ENCODE data around the gene ENO2.

Gene ENO2

DNA sequence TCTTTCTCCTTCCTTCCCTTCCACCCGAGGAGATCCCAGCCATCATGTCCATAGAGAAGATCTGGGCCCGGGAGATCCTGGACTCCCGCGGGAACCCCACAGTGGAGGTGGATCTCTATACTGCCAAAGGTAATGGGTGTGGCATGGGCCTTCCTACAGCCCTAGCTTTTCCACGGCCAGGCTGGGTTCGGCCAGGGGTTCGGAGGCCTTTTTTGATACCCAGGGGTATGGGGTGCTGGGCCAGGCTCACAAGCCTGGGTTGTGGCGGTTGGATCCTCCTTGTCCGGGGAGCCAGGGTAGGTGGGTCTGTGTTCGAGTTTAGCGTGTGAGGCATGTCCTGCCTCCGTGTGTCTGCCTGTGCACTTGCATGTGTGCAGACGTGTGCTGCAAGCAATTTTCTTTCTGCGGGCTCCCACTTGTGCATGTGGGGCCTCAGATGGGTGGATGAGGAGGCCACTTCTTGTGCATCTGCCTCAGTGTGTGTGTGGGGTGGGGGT, 1.5 kb downstream of the ENO2 start:
- DNase-seq, result no peak

DNA sequence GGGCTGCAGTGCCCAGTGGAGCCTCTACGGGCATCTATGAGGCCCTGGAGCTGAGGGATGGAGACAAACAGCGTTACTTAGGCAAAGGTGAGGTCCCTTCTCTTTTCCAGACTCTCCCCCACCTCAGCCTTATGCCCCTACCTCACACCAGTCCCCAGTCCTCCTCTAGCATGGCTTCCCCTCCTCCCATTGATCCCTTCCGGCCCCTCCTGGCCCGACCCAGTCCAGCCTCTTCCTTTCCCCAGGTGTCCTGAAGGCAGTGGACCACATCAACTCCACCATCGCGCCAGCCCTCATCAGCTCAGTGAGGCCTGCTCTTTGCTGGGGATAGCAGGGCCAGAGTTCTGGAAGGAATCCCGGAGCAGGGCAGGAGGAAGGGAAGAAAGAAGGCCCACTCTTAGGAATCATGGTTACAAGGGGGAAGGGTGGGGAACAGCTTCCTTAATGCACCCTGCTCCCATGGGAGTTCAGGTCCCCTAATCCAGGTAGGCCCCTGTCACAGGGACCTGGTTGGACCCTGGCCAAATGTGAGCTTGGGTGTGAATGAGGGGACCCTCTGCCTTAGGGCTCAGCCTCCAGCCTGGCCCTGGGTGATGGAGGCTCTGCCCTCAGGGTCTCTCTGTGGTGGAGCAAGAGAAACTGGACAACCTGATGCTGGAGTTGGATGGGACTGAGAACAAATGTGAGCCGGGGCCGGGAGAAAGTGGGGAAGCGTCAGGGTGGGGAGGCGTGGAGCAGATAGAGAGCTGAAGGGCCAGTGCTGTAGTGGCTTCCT, 2.2 kb downstream of the ENO2 start:
- DNase-seq, result no peak

DNA sequence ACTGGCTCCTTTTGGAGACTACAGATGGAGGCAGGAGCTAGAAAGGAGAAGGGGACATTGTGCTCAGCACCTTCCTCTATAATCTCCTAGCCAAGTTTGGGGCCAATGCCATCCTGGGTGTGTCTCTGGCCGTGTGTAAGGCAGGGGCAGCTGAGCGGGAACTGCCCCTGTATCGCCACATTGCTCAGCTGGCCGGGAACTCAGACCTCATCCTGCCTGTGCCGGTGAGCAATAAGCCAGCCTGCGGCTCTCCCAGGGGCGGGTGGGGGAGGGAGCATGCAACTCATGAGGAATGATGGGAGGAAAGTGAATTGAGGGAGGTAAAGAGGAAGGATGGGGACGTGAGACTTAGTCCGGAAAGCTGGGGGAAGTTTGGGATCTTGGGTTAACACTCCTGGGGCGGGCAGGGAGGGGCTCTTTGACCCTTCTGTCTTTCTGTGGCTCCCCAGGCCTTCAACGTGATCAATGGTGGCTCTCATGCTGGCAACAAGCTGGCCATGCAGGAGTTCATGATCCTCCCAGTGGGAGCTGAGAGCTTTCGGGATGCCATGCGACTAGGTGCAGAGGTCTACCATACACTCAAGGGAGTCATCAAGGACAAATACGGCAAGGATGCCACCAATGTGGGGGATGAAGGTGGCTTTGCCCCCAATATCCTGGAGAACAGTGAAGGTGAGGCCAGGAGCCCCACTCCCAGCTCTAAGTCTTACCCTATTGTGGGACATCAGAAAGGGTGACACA, 3.3 kb downstream of the ENO2 start:
- no peak for DNase-seq

DNA sequence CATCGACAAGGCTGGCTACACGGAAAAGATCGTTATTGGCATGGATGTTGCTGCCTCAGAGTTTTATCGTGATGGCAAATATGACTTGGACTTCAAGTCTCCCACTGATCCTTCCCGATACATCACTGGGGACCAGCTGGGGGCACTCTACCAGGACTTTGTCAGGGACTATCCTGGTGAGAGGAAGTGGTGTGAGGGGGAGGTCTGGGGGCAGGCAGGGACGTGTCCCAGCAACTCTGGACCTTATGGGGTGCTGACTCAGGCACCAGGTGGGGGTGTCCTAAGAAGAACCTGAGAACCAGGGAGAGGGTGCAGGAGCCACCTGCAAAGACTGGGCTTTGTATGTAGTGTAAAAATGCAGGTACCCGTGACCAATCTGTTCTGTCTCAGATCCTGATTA, 5.2 kb downstream of the ENO2 start:
- DNase-seq, result no peak

DNA sequence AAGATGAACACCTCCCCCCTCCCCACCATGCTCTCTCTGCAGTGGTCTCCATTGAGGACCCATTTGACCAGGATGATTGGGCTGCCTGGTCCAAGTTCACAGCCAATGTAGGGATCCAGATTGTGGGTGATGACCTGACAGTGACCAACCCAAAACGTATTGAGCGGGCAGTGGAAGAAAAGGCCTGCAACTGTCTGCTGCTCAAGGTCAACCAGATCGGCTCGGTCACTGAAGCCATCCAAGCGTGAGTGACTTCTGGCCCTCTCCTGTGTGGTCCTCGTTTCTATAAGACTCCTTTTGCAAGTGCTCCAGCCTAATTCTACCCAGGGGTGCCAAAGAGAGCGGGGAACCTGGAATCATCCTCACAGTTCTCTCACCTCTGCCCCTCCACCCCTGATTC, 7.2 kb downstream of the ENO2 start:
- no peak for DNase-seq

DNA sequence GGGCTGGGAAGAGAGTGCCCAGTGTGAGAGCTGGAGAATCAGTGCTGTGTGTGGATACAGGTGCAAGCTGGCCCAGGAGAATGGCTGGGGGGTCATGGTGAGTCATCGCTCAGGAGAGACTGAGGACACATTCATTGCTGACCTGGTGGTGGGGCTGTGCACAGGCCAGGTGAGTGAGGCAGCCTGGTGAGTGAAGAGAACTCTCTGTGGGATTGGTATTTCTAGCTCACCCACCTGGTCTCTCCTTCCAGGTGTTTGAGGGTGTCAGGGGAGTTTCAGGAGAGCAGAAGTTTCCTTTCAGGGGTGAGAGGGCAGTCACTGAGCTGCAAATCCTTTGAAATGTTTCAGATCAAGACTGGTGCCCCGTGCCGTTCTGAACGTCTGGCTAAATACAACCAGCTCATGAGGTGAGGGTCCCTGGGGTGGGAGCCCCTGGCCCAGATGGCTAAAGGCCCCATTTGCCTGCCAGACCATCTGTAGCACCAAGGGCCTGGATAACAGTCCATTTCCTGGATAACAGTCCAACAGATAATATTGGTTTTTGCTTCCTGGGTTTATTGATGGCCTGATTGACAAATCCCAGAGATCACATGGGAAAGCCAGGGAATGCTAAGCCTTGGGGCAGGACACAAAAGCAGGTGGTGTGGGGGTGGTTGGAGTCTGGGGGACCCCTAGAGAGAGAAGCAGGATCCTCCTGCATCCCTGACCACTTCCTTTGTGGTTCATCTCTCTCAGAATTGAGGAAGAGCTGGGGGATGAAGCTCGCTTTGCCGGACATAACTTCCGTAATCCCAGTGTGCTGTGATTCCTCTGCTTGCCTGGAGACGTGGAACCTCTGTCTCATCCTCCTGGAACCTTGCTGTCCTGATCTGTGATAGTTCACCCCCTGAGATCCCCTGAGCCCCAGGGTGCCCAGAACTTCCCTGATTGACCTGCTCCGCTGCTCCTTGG, 7.9 kb downstream of the ENO2 start:
- DNase-seq, result no peak

DNA sequence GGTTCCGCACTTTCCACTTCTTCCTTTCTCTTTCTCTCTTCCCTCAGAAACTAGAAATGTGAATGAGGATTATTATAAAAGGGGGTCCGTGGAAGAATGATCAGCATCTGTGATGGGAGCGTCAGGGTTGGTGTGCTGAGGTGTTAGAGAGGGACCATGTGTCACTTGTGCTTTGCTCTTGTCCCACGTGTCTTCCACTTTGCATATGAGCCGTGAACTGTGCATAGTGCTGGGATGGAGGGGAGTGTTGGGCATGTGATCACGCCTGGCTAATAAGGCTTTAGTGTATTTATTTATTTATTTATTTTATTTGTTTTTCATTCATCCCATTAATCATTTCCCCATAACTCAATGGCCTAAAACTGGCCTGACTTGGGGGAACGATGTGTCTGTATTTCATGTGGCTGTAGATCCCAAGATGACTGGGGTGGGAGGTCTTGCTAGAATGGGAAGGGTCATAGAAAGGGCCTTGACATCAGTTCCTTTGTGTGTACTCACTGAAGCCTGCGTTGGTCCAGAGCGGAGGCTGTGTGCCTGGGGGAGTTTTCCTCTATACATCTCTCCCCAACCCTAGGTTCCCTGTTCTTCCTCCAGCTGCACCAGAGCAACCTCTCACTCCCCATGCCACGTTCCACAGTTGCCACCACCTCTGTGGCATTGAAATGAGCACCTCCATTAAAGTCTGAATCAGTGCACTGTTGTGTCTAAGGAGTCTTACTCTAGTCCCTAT, 8.8 kb downstream of the ENO2 start:
- DNase-seq, result no peak

DNA sequence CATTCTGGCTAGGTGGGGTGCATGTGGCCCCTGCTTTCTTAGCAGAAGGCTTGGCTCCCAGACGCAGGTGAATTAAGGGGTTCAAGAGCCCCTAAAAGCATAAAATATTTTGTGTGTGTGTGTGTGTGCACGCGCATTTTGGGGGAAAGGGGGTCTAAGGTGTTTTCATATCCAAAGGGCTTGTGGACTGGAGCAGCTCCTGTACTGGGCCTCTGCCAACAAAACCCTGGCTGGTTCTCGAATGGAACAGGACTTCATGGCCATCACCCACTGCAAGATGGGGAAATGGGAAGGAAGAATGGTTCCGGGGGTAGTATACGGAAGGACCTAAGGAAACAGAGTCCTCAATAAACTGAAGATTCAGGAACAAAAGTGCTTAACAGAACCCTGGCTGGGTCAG, 9.5 kb downstream of the ENO2 start:
- no peak for DNase-seq

DNA sequence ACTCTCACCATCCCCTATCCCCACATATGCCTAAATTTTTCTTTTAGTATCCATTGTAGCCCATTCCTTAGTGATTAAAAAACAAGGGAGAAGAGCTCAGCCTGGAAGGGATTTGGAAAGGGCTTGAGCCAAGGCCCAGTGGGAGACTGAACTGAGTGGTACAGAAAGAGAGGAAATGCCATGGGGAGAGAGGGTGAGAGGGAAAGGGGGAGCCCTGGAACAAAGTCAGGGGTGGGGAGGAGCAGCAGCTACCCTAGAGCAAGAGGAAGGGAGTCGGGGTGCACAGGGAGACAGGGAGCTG, 10.8 kb downstream of the ENO2 start:
- no peak for DNase-seq

DNA sequence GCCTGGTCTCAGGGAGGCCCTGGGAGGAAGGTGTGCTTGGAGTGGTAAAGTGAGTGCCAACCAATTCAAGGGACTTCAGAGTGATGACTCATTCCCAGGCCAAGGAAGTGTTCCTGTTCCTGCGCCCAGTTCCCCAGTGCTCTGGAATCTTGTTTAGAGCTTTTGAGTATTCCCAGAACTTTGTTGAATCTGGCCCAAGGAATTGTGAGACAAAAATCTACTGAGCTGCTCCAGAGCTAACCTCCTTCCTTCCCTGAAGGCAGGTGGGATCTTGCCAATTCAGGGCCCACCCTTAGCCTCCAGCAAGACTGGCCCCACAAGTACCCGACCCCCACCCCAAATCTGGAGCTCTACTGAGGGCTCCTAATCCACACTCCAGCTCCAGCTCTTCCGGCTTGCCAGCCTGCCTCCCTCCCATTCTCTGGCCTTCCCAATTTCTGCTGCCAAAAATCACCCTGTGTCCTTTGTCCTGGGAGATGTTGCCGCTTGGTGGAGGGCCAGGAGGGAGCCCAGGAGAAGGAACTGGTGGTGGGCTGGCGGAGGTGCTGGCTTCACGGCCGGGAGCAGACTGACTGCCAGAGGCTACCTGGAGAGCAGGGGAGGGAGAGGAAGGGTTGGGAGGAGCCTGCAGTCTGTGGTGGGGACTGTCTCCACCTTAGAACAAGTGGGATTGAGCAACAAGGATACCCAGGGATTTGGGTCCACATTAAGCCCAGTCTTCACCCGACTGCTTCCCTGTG, 11.3 kb downstream of the ENO2 start:
- no peak for DNase-seq

DNA sequence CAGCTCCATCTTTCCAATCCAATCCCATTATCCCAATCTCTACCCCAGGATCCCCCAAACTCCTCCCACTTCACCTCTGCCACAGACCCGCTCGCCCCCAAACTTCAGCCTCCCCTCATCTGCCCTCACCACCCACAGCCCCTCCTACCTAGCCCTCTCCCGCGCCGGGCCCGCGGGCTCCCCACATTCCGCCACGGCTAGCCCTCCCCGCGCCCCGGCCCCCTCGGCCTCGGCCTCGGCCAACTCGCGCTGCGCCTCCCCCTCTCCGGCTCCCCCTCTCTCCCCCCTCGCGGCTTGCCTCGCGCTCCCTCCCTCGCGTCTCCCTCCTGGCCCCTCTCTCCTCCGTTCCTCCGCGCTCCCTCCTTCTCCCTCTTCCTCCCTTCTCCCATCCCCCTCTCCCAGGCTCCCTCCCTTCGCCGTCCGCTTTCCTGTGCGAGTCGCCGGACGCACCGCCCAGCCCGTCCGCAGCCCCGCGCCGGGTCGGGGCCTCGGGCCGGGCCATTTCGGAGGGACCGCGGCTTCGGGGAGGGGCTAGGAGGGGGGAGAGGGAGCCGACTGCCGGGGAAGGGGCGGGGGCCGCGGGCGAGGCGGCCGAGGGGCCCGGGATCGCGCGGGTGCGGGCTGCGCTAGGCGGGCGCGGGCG, 13.1 kb downstream of the ENO2 start, which contains the start of gene ATN1:
Gene ATN1 (plus strand): TSS at position 581 of the 643 bp plus-strand sequence. CDS start 6,043 bp downstream, outside the sequence.
- no peak for DNase-seq

DNA sequence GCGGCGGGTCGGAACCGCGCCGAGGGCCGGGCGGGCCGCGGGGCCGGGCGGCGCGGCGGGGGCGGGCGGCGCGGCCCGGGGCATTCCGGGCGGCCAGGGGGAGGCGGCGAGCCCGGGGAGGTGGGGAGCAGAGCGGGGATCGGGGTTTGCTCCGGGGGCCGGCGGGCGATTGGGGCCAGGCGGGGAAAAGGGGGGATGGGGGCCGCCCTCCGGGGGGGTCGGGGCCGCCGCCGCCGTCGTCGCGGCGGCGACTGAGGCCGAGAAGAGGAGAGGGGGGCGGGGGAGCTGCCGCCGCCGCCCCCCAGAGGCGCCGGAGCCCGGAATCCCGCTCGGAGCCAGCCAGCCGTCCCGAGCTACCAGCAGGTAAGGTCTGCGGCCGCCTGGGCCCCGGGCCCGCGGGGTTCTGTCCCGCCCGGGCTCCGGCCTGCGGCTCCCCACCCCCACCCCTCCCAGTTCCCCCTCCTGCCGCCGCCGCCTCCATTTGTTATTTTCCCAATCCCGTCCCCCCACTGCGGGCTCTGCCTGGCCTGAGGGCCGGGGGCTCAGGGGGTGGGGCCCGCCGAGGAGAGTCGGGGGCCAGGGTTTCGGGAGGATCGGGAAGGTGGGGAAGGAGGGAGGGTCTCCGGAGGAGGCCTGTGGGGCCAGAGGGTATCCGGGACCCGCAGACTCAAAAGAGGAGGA, 13.8 kb downstream of the ENO2 start:
- DNase-seq, result no peak

DNA sequence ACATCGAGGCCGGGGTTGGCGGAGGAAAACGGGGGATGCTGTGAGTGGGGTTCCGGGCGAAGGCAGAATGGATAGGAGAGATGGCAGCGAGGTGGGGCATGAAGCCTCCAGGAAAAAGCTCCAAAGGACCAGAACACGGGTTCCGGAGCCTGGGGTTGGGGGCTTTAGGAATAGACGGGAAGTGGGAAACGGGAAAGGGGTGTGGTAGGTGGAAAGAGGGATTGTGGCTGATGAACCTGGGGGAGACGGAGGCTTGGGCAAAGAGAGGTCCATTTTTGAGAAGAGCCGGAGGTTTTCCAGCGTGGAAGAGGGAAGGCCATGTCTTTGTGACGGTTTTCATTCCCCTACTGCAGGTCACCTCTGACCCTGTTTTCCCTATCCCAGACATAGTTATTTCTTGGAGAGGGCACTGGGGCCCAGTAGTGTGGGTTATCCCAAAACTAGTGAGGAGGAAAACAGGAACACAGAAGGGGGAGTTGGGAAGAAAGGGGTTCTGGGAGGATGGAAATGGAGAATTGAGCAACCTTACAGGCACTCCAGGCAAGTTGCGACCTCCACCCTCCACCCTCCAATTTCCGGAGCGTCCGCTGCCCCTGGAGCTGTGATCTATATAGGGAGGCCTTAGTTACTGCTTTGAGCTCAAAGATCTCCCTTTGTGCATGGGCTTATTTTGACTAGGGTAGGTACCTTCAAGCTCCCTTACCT, 14.5 kb downstream of the ENO2 start:
- DNase-seq, result no peak

DNA sequence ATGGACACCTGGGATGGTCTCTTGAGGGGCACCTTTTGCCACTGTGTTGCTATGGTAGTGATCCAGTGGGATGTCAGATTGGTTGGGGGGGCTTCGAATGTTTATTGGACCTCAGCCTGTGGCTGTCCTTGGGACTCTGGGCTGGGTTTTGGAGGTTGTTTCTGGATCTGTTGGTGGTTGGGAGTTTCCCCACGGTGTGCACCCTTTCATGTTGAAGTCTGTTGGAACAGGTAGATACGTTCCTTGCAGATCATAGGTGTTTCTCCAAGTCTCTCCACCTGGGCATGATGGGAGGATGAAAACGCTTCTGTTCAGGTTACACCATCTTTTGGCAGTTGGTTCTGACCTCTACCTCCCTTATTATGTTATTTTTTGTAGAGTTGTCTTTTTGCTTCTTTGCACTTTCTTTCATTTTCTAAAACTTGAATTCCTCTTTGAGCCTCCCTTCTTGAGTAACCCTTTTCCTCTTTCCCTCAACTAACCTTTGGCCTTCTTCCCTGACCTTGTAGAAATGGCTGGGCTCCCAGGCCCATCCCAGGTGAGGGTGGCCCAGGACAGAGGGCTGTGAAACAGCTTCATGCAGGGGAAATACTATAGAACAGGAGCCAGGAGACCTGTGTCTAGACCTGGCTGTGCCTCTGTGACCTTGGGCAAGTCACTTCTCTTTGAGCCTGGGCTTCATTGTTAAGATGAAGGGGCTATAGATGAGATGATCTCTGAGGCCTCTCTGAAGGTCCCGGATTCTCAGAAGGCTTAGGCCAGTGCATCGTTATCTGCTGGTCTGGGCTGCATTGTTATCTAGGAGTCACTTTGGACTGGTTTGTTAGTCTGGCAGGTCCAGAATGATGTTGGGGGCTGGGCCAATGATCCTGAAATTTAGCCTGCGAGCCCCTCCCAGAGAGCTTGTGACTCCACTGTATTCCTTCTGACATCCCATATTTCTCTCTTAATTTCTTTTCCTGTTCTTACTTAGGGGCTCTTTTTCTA, 15.4 kb downstream of the ENO2 start:
- no peak for DNase-seq

DNA sequence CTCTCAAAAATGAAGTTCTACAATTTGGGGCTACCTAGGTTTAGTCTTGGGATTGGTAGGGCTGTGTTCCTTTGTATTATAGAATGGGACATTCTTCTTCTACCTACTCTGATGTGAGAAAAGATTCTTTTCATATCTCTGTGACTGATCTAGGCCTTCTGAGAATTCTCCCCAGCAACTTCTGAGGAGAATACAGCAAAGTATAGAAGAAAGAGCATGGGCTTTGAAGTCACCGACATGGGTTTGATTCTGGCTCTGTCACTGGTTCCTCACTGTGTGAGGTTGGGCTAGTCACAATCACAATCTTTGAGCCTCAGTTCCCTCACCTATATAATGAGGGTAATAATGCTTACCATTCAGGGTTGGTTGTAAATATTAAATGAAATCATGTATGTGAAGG, 18.4 kb downstream of the ENO2 start:
- no peak for DNase-seq

DNA sequence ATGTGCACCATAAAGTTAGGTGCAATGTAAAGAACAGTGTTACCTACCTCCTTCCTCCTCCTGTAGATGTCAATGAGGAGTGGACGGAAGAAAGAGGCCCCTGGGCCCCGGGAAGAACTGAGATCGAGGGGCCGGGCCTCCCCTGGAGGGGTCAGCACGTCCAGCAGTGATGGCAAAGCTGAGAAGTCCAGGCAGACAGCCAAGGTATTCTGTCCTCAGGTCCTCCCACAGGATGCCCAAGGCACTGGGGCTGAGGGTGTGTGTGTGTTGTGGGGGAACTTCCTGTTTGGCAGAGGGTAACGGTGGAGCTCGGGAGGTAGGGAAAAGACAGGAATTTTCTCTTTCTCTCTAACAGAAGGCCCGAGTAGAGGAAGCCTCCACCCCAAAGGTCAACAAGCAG, 19.7 kb downstream of the ENO2 start:
- DNase-seq, result no peak

DNA sequence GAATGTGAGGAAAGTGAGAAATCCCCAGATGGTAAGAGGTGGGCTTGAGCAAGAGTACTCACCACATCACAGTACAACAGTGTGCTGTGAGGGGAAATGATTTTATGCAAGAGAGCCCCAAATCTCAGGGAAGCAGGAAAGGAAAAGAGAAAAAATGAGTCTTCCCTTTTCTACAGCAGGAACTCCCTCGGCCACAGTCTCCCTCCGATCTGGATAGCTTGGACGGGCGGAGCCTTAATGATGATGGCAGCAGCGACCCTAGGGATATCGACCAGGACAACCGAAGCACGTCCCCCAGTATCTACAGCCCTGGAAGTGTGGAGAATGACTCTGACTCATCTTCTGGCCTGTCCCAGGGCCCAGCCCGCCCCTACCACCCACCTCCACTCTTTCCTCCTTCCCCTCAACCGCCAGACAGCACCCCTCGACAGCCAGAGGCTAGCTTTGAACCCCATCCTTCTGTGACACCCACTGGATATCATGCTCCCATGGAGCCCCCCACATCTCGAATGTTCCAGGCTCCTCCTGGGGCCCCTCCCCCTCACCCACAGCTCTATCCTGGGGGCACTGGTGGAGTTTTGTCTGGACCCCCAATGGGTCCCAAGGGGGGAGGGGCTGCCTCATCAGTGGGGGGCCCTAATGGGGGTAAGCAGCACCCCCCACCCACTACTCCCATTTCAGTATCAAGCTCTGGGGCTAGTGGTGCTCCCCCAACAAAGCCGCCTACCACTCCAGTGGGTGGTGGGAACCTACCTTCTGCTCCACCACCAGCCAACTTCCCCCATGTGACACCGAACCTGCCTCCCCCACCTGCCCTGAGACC, 21.2 kb downstream of the ENO2 start:
- DNase-seq, result no peak

DNA sequence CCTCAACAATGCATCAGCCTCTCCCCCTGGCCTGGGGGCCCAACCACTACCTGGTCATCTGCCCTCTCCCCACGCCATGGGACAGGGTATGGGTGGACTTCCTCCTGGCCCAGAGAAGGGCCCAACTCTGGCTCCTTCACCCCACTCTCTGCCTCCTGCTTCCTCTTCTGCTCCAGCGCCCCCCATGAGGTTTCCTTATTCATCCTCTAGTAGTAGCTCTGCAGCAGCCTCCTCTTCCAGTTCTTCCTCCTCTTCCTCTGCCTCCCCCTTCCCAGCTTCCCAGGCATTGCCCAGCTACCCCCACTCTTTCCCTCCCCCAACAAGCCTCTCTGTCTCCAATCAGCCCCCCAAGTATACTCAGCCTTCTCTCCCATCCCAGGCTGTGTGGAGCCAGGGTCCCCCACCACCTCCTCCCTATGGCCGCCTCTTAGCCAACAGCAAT, 21.8 kb downstream of the ENO2 start:
- DNase-seq, result no peak
